ENCODE results near the gene MEGF11. TPM values are rescaled to one million over a fixed set of nuclear protein-coding genes. Genes with fewer than 3 reads are reported as not detected.
"Not testable (repeated sequence)": the region's sequence is repeated elsewhere in the genome, so short reads cannot be mapped to it uniquely, and the experiment has no call there.

MEGF11 gene
- total RNA-seq, 1 experiment from 2014 or later = not detected

DNA sequence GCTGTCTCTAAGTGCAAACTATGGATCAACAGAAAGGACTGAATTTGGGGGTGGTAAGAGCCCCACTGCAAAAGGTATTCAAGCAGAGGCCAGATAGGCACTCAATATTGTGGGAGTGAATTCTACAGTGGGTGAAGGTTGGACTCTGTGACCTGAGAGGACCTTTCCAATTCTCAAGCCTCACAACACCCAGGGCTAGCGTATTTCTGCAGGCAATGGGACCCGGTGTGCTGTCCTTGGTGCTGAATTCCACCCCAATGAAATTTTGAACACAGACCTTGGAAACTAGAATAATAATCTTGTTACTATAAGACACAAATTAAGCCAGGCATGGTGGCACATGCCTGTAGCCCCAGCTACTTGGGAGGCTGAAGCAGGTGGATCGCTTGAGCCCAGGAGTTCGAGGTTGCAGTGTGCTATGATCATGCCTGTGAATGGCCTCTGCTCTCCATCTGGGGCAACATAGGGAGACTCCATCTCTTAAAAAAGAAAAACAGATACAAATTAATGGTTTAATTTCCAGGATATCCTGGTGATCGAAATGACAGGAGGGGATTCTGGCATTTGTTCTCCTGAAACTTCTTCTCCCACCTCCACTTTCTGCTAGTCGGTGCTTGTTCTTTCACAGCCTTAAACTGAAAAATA lies 248.8 kb downstream of the MEGF11 start:
- peak; percentile 45 for DNase-seq (ENCODE audit: low read depth)

DNA sequence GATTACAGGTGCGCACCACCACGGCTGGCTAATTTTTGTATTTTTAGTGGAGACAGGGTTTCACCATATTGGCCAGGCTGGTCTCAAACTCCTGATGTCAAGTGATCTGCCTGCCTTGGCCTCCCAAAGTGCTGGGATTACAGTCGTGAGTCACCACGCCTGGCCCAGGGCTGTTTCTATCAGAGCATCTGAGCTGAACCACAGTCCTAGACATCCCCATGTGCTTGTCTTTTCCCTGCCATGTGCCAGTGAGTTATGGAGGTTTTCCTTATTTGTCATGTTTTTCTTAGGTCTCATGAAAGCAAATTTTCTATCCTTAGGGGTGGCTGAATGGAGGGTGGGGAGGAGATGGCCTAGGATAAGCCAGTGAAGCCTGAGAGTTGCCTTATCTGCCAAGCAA lies 250.4 kb downstream of the MEGF11 start:
- DNase-seq (ENCODE audit: low read depth) = not testable (repeated sequence)

DNA sequence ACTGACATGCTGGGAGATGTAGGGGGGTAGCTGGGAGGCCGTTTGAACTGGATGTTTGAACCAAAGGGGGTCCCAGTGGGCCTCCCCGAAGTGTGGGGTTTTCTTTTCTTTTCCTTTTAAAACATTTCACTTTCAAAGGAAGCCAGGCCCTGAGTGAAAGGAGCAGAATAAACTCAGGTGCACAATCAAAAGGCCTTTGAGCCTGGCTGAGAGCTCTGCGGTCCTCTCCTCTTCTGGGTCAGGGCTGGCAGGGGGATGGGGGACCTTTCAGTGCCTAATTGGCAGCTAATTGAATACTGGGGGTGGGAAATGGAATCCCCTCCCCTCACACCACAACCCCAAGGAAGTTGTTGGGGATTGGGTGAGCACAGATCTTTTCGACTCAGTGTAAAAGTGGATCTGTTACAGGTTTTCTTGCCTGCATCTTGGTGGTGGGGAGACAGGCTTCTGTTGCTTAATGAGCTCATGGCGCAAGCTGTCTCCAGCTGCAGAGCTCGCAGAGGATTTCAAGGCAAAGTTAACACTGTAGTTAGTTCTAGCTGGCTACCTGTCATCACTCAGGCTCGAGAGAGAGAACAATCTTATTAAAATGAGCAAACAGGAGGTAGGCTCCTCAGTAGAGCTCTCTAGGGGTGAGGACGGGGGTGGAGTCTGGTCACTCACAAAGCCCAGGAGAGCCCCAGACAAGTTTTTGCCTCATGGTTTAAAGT lies 251.7 kb downstream of the MEGF11 start:
- no peak for DNase-seq (ENCODE audit: low read depth)

DNA sequence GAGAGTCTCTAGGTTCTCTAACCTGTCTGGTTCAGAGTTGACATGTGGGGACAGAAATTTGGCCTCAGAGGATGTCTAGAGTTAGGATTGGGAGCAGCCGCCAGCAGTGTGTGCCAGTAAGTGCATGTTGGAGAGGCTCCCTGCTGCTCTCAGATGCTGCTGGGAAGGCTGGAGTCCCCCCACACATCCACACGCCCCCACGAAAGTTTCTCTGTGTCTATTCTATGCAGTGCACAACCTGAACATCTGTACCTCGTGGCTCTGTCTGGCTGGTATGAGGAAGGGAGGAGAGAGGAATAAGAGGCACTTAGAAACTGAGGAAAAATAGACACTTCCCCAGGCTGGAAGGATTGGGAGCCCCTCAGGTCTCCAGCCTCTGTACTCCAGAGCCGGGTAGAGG lies 252.5 kb downstream of the MEGF11 start:
- no peak for DNase-seq (ENCODE audit: low read depth)

DNA sequence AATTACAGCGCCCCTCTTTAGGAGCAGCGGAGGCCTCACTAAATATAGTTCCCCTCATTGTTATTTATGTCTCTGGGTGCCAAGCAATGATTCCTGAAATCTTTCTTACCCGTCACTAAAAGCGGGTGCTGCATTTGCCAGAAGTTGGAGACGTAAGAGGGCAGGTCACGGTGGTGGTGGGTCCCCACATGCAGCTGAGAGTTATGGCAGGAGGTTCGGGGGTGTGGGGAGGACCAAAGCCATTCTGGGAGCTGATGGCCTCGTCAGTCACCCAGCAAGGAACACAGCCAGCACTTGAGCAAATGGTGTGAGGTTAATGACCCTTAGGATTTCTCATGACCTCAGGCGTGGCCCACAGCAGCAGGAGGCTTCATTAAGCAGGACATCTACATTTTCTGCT lies 255.1 kb downstream of the MEGF11 start:
- DNase-seq (ENCODE audit: low read depth) = no peak

DNA sequence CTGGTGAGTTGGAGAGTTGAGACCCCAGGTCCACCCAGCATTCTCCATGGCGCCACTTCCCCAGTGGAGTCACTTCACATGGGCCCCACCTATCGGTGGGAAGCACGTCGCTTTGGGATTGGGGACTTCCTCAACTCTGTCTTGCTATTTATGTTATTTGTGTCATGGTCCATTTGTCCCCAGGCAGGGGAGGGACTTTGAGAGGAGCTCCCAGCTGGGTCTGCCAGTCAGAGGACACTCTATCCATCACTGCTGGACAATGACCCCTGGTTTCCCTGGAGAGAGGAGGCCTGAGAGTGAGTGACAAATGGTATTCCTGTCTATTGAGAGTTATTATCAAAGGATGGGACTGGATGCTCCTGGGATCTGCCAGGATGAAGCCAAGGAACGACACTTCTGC lies 256.6 kb downstream of the MEGF11 start:
- DNase-seq (ENCODE audit: low read depth) = no peak

DNA sequence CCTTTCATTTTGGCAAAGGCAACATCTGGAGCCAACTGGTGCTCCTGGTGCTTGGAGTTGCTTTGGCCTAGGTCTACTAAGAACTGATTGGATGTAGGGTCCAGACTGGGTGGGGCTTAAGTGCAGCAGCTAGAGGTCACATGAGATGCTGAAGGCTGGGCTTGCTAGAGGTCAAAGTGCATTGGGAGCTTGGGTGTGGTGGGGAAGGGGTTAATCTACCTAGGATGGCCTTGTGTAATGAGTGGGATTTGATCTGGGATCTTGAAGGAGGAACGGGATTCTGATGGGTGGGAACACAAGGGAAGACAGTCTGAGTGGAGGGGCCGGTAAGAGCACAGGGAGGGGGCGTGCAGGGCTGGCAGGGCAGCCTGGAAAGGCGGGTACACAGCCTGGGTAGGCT lies 258.7 kb downstream of the MEGF11 start:
- no peak for DNase-seq (ENCODE audit: low read depth)

DNA sequence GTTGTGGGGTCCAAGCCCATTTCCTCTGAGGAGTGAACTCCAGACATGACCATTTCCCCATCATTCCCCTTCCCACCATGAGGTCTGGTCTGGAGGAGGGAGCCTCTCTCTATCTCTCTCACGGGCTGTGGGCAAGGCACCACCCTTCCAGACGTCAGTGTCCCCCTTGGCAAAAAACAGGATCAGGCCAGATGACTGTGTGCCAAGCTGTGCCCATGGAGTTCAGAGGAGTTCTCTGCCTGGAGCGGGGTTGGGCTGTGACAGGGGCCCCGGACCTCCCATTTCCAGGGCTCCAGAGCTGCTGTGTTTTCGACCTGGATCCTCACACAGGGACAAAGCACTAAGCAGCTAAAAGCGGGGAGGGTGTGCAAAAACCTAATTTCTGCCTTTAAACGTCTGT lies 259.8 kb downstream of the MEGF11 start:
- no peak for DNase-seq (ENCODE audit: low read depth)

DNA sequence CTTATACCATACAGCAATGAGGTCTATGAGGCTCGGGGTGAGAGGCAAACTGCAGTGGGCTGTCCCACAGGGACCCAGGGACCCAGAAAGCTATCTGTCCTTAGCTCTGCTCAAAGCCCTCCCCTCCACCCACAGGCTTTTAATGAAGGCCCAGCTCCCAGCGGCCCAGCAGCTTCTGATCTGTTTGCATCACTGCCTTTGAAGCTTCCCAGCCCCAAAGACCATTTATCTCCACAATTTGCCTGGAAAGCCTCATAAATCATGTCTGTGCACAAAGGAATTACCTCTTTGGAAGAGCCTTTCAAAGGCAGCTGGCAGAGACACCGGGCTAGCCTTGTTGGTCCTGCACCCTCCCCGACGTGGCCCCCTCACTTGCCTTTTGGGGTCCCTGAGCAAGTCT lies 260.3 kb downstream of the MEGF11 start:
- DNase-seq (ENCODE audit: low read depth) = no peak

DNA sequence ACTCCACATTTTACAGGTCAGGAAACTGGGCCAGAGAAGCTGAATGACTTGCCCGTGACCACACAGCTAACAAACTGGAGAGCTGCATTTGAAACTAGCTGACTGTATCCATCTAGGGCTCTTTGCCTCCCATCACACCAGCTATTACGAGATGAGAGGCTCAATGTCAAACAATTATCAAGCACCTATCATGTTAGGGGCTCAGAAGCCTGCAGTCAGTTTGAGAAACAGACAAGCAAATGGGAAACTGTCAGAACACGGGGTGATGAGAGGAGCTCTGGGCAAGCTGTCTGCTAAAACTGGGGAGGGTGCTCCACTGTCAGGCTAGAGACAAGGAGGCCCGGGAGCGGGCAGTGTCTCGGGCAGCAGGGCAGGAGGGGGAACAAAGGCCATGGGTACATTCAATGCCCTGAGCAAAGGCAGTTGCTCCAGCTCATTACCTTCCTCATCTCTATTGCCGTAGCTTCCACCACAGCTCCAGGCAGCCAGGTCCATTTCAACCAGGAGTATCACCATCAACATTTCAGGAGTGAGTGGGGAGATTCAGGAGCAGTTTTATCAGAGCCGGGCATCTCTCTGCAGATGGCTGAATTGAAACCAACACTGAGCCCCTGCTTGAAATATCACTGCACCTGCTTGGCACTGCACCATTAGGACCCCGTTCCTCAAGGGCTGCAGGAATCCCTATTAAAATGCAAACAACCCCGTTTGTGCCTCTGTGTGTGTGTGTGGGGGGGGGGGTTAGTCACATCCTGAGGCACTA lies 261.6 kb downstream of the MEGF11 start:
- DNase-seq (ENCODE audit: low read depth) = no peak

DNA sequence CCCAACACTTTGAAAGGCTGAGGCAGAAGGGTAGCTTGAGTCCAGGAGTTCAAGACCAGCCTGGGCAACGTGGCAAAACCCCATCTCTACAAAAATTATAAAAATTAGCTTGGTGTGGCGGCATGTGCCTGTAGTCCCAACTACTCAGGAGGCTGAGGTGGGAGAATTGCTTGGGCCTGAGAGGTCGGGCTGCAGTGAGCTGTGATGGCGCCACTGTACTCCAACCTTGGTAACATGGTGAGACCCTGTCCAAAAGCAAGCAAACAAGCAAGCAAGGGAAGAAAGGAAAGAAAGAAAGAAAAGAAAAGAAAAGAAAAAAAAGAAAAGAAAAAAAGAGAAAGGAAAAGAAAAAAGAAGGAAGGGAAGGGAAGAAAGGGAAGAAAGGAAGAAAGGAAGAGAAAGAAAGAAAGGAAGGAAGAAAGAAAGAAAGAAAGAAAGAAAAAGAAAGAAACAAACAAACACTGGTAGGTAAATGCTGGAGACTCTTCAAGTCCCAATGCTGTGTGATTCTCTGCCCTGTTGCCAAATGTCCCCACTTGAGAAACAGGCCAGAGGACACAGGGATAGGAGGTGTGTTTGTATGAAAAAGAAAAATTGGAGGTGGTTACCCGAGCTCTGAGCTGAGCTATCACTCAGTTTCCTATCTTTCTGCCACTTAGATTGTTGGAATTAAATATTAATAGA lies 263.1 kb downstream of the MEGF11 start:
- no peak for DNase-seq (ENCODE audit: low read depth)

DNA sequence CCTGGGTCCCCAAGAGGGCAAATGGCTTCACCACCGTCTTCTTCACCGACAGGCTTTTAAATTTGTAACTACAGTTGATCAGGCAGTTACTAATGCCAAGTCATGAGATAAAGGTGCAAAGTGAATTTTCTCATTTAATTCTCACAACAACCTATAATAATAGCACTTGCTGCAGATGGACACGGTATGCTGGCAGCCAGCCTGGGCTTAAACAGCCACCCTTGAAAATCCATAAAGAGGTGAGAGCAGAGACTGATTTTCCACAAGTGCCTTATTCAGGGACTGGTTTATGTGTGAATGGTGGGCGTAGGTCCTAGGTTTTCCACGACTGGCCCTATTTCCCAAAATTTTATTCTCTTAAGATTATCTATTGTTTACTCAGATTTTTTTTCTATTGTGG lies 266.4 kb downstream of the MEGF11 start:
- DNase-seq (ENCODE audit: low read depth) = no peak

DNA sequence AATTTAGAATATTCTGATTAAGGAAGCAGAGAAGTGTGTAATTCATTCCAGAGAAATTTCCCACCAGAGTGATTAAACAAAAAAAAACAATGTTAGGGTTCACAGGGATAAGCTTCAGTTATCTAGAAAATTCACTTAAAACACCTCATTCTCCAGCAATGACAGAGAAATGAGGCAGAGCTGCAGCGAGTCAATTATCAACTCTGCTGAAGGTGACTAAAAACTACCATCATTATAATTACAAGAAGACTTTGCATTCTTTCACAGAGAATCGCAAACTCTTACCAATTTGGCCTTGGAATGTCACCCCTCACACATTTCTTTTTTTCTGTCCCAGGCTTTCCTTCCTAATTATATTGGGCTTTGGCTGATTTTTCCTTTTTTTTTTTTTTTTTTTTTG lies 267.1 kb downstream of the MEGF11 start:
- DNase-seq (ENCODE audit: low read depth) = no peak

DNA sequence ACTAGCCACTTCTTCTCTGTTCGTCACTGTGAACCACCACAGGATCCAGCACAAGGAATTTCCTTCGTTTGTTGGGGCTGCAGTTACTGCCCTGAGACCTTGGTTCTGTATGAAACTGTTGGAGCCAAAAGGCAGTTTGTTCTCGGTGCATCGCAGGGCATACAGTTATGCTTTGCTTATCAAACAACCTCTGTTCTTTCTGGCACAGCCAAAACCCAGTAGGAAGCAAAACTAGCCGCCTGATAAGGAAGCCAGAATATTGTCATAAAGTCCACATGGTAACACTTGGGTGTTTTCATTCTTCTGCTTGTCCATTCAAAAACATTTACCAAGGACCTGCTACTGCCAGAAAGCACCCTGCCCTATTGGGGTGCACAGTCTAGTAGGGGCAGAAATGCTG lies 268.2 kb downstream of the MEGF11 start:
- no peak for DNase-seq (ENCODE audit: low read depth)

DNA sequence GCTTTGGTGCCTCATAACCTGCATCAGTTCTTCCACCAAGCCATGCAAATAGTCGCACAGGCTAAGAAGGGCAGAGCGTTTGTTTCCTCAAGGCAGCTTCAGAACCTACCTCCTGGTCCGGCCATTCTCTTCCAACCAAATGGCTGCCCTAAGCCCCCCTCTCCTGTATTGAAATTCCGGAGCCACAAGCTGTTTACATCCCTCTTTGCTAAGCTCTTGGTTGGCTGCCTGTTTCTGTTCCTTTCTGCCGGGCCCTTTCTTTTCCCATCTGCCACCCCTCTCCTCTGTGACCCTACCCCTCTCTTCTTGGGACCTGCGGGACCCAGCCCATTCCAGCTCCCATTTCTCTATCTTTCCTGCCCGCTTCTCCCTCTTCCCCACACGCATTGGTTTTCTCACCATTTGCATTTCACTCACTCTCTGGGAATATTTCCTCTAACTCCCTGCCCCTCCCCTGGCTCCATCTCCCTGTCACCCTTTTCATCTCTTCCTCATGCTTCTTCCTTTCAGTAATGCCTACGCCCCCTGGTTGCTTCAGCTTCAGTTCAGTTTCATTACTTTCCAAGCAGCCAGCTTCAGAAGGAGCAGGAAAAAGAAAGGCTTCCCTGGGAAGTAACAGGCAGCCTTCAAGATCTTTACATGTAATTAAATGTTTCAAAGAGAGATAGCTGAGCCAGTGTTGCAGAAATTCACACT lies 270.8 kb downstream of the MEGF11 start:
- no peak for DNase-seq (ENCODE audit: low read depth)

DNA sequence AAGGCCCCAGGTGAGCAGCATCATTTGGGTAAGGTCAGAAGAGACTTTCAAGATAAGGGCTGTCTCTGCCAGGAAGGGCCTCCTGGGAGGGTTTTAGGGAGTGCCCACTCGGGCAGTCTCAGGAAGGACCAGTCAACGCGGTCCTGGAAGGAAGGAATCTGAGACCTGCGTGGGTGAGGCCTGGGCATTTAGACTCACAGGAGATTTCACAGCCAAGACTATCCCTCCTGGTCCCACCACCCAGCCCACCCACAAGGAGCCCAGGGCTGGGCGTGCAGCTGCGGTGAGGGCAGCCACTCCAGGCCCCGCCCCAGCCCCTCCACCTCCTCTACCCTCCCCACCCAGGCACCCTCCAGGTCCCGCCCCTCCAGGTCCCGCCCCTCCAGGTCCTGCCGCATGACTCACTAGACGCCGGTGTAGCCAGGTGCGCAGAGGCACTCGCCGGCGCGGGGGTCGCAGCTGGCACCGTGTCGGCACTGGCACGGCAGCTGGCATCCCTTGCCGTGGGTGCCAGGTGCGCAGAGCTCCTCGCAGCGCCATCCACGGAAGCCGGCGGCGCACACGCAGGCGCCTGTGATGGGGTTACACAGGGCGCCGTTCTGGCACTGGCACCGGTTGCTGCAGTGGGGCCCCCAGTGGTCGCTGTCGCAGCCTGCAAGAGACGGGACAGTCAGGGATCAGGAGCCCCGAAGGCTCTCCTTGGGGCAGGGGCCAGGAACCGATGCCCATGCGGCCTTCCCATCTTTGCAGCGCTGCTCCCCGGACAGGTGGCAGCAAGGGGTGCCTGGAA lies 271.5 kb downstream of the MEGF11 start:
- DNase-seq (ENCODE audit: low read depth) = no peak

DNA sequence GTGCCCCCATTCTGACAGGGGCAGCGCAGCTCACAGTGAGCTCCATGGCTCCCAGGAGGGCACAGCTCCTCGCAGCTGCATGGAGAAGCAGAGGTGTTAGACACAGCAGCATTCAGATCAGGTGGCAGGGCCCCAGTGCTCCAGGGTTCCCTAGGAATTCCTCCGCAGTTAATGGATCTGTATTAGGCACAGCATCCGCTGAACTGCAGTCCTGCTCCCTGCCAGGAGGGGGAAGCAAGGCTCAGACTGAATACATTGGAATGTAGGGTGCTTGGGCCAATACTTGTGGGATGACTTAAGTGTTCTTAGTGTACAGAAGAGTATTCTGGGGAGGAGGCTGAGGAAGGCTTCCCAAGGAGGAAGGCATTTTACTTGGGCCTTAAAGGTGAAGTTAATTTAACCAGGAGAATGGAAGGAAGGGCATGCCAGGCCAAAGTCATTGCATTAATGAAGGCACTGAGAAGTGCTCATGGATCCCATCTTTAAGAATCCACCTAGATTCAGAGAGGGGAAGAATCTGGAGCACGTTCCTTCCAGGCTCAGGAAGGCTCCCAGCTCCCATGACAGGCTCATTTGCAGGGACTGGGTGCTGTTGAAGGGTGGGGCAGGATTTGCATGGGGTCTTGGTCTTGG lies 272.6 kb downstream of the MEGF11 start:
- DNase-seq (ENCODE audit: low read depth) = peak; percentile 65

DNA sequence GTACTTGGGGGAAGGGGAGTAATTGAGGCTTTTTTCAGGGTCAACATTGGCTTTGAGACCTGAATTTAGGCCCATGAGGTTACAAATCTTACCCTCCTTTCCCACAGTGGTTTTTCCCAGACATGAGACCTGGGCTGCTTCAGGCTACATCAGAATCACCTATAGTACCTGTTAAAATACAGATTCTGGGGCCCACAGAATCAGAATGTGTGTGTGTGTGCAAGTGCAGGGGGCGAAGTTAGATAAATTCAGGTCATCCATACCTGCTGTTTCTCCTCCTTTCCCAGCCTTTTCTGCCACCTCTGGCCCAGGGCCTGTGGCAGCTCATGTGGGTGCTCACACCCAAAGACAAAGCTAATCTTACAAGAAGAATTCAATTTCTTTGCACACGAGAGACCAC lies 273.7 kb downstream of the MEGF11 start:
- DNase-seq (ENCODE audit: low read depth) = no peak

DNA sequence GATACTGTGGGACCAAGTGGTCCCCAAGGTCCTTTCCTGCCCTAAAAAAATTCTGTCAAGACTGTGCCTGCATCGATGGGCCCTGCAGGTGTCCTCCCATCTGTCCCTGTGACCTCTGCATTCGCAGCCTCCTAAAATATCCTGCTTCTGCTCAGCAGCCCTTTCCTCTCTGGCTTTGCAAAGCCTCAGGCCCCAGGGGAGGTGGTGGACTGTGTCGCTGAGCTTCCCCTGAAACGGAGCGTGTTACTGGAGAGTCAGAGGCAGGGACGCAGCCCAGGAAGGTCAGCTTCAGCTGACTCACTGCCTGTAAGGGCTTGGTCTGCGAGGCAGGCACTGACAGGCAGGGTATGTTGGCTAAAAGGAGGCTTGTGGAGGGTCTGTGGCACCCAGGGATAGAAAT lies 274.2 kb downstream of the MEGF11 start:
- peak; percentile 15 for DNase-seq (ENCODE audit: low read depth)

DNA sequence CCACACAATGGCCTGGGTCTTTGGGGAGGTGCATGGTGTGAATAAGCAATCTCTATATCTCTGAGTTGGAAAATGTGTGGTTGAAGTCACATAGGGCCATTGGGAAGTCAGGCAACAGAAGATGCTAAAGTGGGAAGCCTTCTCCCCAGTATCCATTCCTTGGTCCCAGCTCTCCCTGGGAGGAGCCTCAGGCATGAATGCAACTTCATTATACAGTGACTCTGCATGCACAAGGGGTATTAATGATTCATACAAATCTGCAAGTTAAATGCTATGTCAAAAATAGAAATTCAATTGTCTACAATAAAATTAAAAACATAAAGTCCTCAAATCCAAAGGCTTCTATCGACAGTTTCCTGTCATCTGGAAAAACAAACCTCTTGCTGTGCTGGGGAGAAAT lies 275.4 kb downstream of the MEGF11 start:
- no peak for DNase-seq (ENCODE audit: low read depth)

DNA sequence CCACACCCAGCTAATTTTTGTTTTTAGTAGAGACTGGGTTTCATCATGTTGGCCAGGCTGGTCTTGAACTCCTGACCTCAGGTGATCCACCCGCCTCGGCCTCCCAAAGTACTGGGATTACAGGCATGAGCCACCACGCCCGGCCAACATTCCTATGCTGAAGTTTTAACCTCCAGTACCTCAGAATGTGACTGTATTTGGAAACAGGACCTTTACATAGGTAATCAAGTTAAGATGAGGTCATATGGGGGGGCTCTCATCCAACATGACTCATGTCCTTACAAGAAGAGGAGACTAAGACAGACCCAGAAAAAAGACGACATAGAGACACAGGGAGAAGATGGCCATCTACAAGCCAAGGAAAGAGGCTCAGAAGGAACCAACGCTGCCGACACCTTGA lies 277.4 kb downstream of the MEGF11 start:
- not testable (repeated sequence) for DNase-seq (ENCODE audit: low read depth)
